ENCODE measurements around the gene GYPC.
"Not testable (repeated sequence)": the region's sequence is repeated elsewhere in the genome, so short reads cannot be mapped to it uniquely, and the experiment has no call there.

The GYPC gene

DNA sequence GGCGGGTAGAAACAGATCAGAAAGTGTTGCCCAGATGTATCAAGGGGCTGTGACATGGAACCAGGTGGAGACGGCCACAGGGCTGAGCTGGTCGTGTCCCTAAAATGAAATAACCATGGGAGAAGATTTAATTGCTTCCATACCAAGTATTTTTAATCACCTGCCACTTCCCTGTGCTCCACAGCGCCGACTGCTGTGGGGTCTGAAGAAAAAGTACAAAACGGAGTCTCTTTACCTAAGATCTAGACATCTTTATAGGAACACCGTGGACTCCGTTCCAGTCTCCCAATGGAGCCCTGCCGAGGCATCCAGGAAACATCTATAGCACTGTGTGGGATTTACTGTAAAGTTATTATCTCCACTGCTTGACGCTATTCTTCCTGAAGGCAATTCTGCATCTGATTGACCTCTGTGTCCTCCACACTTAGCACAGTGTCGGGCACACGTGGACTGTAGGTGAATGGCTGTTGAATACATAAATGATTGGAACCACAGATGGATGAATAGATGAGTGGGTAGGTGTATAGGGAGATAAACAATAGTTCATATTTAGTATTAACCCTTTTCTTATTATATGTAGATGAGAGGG, 21.6 kb upstream of the GYPC start:
- DNase-seq (ENCODE audit: extremely low read depth, low read depth), result no peak
- TF ChIP-seq, protein P1, sequence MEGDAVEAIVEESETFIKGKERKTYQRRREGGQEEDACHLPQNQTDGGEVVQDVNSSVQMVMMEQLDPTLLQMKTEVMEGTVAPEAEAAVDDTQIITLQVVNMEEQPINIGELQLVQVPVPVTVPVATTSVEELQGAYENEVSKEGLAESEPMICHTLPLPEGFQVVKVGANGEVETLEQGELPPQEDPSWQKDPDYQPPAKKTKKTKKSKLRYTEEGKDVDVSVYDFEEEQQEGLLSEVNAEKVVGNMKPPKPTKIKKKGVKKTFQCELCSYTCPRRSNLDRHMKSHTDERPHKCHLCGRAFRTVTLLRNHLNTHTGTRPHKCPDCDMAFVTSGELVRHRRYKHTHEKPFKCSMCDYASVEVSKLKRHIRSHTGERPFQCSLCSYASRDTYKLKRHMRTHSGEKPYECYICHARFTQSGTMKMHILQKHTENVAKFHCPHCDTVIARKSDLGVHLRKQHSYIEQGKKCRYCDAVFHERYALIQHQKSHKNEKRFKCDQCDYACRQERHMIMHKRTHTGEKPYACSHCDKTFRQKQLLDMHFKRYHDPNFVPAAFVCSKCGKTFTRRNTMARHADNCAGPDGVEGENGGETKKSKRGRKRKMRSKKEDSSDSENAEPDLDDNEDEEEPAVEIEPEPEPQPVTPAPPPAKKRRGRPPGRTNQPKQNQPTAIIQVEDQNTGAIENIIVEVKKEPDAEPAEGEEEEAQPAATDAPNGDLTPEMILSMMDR (IDR thresholded peaks at IDR 0.05; ENCODE audit: low read depth, low read length), result peak; percentile 50

DNA sequence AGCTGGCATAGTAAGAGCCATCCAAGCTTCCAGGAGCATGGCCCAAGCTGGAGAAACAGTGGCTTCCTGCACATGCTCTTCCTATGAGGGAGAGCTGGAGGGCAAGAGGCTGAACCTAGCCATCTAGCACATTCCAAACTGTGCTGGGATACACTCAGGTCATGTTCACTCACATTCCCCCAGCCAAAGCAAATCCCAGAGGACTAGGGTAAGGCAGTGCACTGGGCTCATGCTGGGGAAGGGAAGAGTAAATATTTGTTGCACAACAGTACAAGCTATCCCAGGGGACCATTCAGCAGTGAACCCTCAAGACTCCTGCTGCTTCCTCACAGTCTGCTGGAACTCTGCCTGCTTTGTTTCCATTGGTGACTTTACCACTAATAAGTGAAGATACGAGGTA, 20.7 kb upstream of the GYPC start:
- DNase-seq (ENCODE audit: extremely low read depth, low read depth), result peak; percentile 24
- TF ChIP-seq, protein P1 (IDR thresholded peaks at IDR 0.05; ENCODE audit: low read depth, low read length), result no peak

DNA sequence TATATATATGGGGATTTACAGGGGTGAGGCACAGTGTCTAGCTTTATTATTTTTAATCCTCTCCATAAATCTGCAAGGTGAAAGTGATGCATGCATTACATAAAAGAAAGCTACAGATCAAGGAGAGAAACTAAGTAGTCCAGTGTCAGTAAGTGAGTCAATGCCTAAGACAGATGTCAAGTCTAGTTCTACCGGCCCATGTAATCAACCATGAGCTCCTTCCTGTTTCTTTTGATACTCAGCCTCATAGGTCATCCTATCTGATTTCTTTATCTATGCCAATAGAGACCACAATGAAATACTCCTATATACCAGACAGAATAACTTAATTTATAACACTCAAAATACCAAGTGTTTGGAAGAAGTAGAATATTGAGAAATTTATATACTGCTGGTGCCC, 20.2 kb upstream of the GYPC start:
- no peak for DNase-seq (ENCODE audit: extremely low read depth, low read depth)
- TF ChIP-seq, protein P1 (IDR thresholded peaks at IDR 0.05; ENCODE audit: low read depth, low read length), result no peak

DNA sequence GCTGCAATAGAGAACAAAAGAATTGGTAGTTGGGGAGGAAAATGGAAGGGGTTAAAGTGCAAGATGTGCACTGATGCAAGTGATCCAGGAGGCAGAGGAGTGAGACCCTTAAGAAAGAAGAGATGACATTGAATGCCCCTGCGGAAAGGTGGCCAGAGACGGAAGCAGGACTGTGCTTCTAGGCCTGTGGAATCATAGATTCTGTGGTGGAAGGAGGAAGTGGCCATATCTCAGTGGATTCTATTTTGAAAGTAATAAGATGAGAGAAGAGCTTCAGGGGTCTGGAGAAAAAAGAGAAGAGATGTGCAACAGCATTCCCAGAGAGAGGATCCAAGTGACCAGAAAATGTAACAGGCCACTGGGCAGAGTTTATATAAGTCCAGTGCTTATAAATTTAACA, 18.6 kb upstream of the GYPC start:
- TF ChIP-seq, protein P1 (IDR thresholded peaks at IDR 0.05; ENCODE audit: low read depth, low read length), result no peak
- no peak for DNase-seq (ENCODE audit: extremely low read depth, low read depth)

DNA sequence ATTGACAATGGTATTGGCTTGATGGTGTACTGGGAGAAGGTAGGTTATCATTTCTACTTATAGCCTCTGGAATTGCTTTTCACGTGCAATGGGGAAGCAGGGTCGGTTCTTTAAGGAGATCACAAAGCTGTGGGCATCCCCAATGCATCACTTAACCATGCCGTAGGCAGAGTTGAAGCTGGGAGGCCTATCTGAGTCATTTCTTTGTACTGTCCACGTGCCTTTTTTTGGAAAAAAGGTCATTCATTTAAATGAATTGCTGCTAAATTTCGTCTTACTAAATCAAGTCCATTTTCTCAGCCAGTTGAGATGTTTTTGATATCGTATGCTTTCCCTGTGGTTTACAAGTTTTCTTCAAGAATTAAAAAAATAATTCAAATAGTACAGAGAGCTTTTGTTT, 17.2 kb upstream of the GYPC start:
- DNase-seq (ENCODE audit: extremely low read depth, low read depth), result no peak
- TF ChIP-seq, protein P1 (IDR thresholded peaks at IDR 0.05; ENCODE audit: low read depth, low read length), result no peak

DNA sequence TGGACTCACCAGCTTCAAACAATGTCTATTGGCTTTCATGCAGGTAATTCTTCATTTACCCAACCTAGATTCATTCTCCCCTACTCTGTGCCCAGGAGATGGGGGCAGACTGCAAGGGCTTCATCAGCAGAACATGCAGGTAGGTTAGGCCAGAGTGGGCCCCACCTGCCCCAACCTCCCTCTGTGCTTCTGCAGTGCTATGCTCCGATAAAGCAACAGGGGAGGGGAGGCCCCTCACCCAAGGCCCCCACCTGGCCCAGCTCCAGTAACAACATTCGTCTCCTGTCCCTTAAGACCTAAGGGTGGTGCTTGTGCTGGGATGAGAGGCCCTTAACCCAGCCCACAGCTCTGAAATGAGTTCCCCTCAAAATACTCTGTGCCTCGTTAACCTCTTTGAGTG, 16.7 kb upstream of the GYPC start:
- TF ChIP-seq, protein P1 (IDR thresholded peaks at IDR 0.05; ENCODE audit: low read depth, low read length), result no peak
- DNase-seq (ENCODE audit: extremely low read depth, low read depth), result no peak

DNA sequence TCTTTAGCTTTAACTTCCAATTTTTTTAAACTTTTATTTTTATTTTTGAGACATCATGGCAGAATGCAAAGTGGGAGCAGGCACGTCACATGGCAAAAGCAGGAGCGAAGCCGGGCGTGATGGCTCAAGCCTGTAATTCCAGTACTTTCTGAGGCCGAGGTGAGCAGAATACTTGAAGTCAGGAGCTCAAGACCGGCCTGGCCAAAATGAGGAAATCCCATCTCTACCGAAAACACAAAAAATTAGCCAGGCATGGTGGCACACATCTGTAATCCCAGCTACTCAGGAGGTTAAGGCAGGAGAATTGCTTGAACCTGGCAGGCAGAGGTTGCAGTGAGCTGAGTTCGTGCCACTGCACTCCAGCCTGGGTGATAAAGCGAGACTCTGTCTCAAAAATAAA, 14.7 kb upstream of the GYPC start:
- DNase-seq (ENCODE audit: extremely low read depth, low read depth), result not testable (repeated sequence)

DNA sequence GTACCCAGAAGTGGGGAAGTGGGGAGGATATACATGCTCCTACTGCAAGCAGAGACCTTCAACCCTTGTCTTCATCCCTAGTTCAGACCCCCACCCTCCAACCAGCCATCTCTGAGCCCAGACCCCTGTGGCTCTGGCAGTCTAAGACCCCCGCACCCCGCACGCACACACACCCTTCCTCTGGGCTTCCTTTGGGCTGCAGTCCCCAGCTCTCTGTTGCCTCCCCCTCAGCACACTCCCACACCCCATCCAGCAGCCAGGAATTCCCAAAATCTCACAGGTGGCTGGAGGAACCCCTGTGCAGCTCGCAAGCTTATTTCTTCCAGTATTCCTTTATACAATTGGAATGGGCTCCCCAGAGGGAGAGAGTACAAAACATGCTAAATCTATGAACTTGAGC, 13.9 kb upstream of the GYPC start:
- TF ChIP-seq, protein P1 (IDR thresholded peaks at IDR 0.05; ENCODE audit: low read depth, low read length), result no peak
- no peak for DNase-seq (ENCODE audit: extremely low read depth, low read depth)
